K562 (cell line): ENCODE results near the gene MEF2C. TPM values are rescaled to one million over a fixed set of nuclear protein-coding genes. Genes with fewer than 3 reads are reported as not detected.

Experiments
- ATAC-seq: fragments of 200-7000 bp; cut with Tn5 transposase; 3 replicates; pipeline ENCODE4 v1.9.1; 2020; ENCODE audit warnings: moderate library complexity
- BruUV-seq: library from RNA; stranded (reverse); fragments of 400-500 nt; replicated peaks from 2 replicates; lab custom pipeline; 2021; lab: Mats Ljungman, UMichigan
- CTCF ChIA-PET: fragments of 300-600 bp; formaldehyde crosslinking; extraction: SDS; loops from one replicate; lab custom pipeline; 2021; ENCODE audit warnings: low intra/inter-chr PET ratio; lab: Yijun Ruan, JAX
- POLR2A ChIA-PET: fragments of 300-600, 350-650 bp; sonication (Branson Sonifier 250); formaldehyde crosslinking; extraction: SDS; loops from one replicate; lab custom pipeline; 2021; ENCODE audit warnings: antibody characterized with exemption, inconsistent platforms; lab: Yijun Ruan, JAX
- DNase-seq, 4 experiments: peaks; one replicate each; pipeline versions ENCODE4 v3.0.0 to v3.0.0-alpha.2; 2011 to 2018; ENCODE audit warnings: low spot score in 3 of 4, mixed read lengths in 3 of 4; ENCODE audit errors: extremely low read depth in 1 of 4
- FAIRE-seq: peaks from 2 replicates; lab custom pipeline; 2011; peaks lifted over from hg19 to GRCh38; lab: Jason Lieb, UNC
- H2AFZ ChIP-seq: 2 replicates; pipeline ENCODE4 v1.6.0; 2011; ENCODE audit warnings: low read depth, low read length, control low read depth, inconsistent platforms
- H3K27ac ChIP-seq: fragments of 200-600 bp; 3 replicates; pipeline ENCODE4 v1.8.0; 2011; ENCODE audit warnings: low read depth, mild to moderate bottlenecking, control low read depth, inconsistent platforms, low read length, moderate library complexity, mixed read lengths; ENCODE audit errors: extremely low read depth
- H3K27me3 ChIP-seq, 2 experiments: fragments of 300-600 bp in 1 of 2; 2 replicates in 1 of 2; 3 replicates in 1 of 2; pipeline versions ENCODE4 v1.6.0 to v1.8.0; 2011; ENCODE audit warnings: inconsistent platforms in 2 of 2, low read length in 2 of 2, mild to moderate bottlenecking in 1 of 2, mixed read lengths in 1 of 2, moderate library complexity in 1 of 2; ENCODE audit not compliant: control insufficient read depth in 2 of 2, insufficient read depth in 2 of 2
- H3K36me3 ChIP-seq: fragments of 300-600 bp; 3 replicates; pipeline ENCODE4 v1.8.0; 2011; ENCODE audit warnings: mild to moderate bottlenecking, low read length, inconsistent platforms; ENCODE audit not compliant: control insufficient read depth, insufficient read depth
- H3K4me1 ChIP-seq, 2 experiments: fragments of 200-600 bp in 1 of 2; replicated peaks in 1 of 2; 2 replicates in 1 of 2; 3 replicates in 1 of 2; pipeline versions ENCODE4 v1.5.1 to v1.8.0; 2011; ENCODE audit warnings: inconsistent platforms in 2 of 2, low read length in 2 of 2, mild to moderate bottlenecking in 1 of 2, mixed read lengths in 1 of 2, moderate library complexity in 1 of 2; ENCODE audit not compliant: control insufficient read depth in 2 of 2, insufficient read depth in 2 of 2
- H3K4me2 ChIP-seq: 2 replicates; pipeline ENCODE4 v1.6.1; 2011; ENCODE audit warnings: low read length, control low read depth, inconsistent platforms, mixed read lengths; ENCODE audit not compliant: insufficient read depth
- H3K4me3 ChIP-seq: fragments of 200-600 bp; sonication (generic), shearing (Covaris generic); 2 replicates; pipeline ENCODE4 v1.5.1; 2016; ENCODE audit warnings: control low read depth, inconsistent platforms
- H3K79me2 ChIP-seq: fragments of 200-600 bp; 3 replicates; pipeline ENCODE4 v1.8.0; 2011; ENCODE audit warnings: low read length, inconsistent platforms; ENCODE audit not compliant: control insufficient read depth, insufficient read depth
- H3K9ac ChIP-seq, 2 experiments: 2 replicates each; pipeline versions ENCODE4 v1.6.0 to v1.6.1; 2011; ENCODE audit warnings: low read depth in 2 of 2, low read length in 2 of 2, control low read depth in 1 of 2, inconsistent platforms in 1 of 2, mild to moderate bottlenecking in 1 of 2, mixed read lengths in 1 of 2; ENCODE audit not compliant: insufficient read depth in 1 of 2
- H3K9me1 ChIP-seq: one replicate; pipeline ENCODE4 v1.6.0; 2011; ENCODE audit warnings: inconsistent platforms, mild to moderate bottlenecking, low read length, moderate library complexity; ENCODE audit not compliant: control insufficient read depth, insufficient read depth
- H3K9me3 ChIP-seq: replicated peaks from 2 replicates; pipeline ENCODE4 v1.5.1; 2011; ENCODE audit warnings: low read depth, low read length, inconsistent platforms; ENCODE audit not compliant: control insufficient read depth, insufficient read depth
- H4K20me1 ChIP-seq: replicated peaks from 2 replicates; pipeline ENCODE4 v1.6.1; 2011; ENCODE audit warnings: low read length, inconsistent platforms, mixed read lengths; ENCODE audit not compliant: control insufficient read depth, insufficient read depth
- HDAC8 ChIP-seq: fragments of 450-650 bp; IDR thresholded peaks from 2 replicates; pipeline ENCODE4 v1.6.1; 2016; ENCODE audit warnings: mild to moderate bottlenecking, missing genetic modification characterization, moderate library complexity, missing compliant biosample characterization
- TEAD4 ChIP-seq, 2 experiments: sonication (generic) in 1 of 2; formaldehyde crosslinking in 1 of 2; IDR thresholded peaks; 2 replicates each; pipeline versions ENCODE4 v1.6.1 to v1.8.0; 2012 to 2022; ENCODE audit warnings: borderline replicate concordance in 1 of 2, inconsistent platforms in 1 of 2, low read length in 1 of 2, mild to moderate bottlenecking in 1 of 2, missing genetic modification reagents in 1 of 2
- TRIM24 ChIP-seq, 2 experiments: fragments of 450-650 bp; IDR thresholded peaks; 2 replicates each; pipeline ENCODE4 v1.6.1; 2016
- ZBTB40 ChIP-seq, 2 experiments: fragments of 450-650 bp in 1 of 2; sonication (generic) in 1 of 2; formaldehyde crosslinking in 1 of 2; IDR thresholded peaks; 2 replicates each; pipeline versions ENCODE4 v1.7.1 to v1.9.0; 2016 to 2022; ENCODE audit warnings: inconsistent platforms in 1 of 2, mild to moderate bottlenecking in 1 of 2, missing genetic modification reagents in 1 of 2
- ZMIZ1 ChIP-seq, 2 experiments: fragments of 150-350 bp in 1 of 2; IDR thresholded peaks; 2 replicates each; pipeline ENCODE4 v1.6.1; 2012 to 2016; ENCODE audit warnings: low read depth in 2 of 2, low read length in 2 of 2, mild to moderate bottlenecking in 1 of 2, moderate library complexity in 1 of 2
- ZNF511 ChIP-seq: sonication (generic); formaldehyde crosslinking; IDR thresholded peaks from 2 replicates; pipeline ENCODE4 v1.8.0; 2022; ENCODE audit warnings: mild to moderate bottlenecking, missing genetic modification reagents
- ZNF778 ChIP-seq: fragments of 450-650 bp; formaldehyde crosslinking; IDR thresholded peaks from 2 replicates; pipeline ENCODE4 v1.4.0; 2020; ENCODE audit warnings: mild to moderate bottlenecking, moderate library complexity
- WGBS: fragments of 100-300 bp; shearing (Covaris generic); methylation state at CpG from one replicate; pipeline ENCODE4 v1.1.6; 2016; ENCODE audit warnings: low coverage, mixed read lengths; ENCODE audit not compliant: insufficient coverage; ENCODE audit errors: missing lambda C conversion rate; 5-methylcytosine and 5-hydroxymethylcytosine counted together
- in situ Hi-C: fragments of 300-500 bp; cut with MboI; formaldehyde crosslinking; loops from 4 replicates; pipeline ENCODE4 v1.15.0; 2018; ENCODE audit warnings: inconsistent platforms, mixed read lengths
- intact Hi-C: fragments of 100-400 bp; cut with micrococcal nuclease; formaldehyde crosslinking; loops from 2 replicates; pipeline ENCODE4 v1.14.2; 2022
- polyA plus RNA-seq, 8 experiments: library from polyadenylated mRNA; depleted of rRNA in 4 of 8; stranded (reverse) in 5 of 8; unstranded in 3 of 8; fragments of >200 nt; fragmentation: Nextera tagmentation in 2 of 8; fragmentation: Illumina TruSeq in 1 of 8; extraction: Ambion mirVana in 2 of 8; extraction: Trizol in 1 of 8; gene quantifications; 2 replicates each; pipeline versions ENCODE4 v1.2.1 to v1.2.3, GENCODE V29; 2011 to 2014; ENCODE audit warnings: inconsistent platforms in 1 of 8, missing spikeins in 1 of 8
- total RNA-seq, 7 experiments: library from RNA; depleted of rRNA in 6 of 7; stranded (reverse); fragments of >200 nt in 6 of 7; fragmentation: Illumina TruSeq in 2 of 7; extraction: Trizol in 2 of 7; gene quantifications; 2 replicates each; pipeline versions ENCODE4 v1.2.1 to v1.2.3, GENCODE V29; 2011 to 2021; ENCODE audit warnings: low replicate concordance in 1 of 7

The MEF2C gene
- total and polyA plus RNA-seq, 9 of the 15 experiments (the other 6 are each of a cell fraction or from before 2014, with no cell fraction given) = 25.1 to 67.8 (median 58.3) TPM

GRCh38 chr5:88698290-88698689 is 184.7 kb downstream of the MEF2C start:
- H3K9me1 ChIP-seq = no peaks in the 10 kb centered on the region
- ATAC-seq (no peak), FAIRE-seq (no peak), DNase-seq (no peak)
- H3K4me1 ChIP-seq = no peaks in the 10 kb centered on the region
- ChIA-PET POLR2A (interaction anchor here (1.5 kb wide), 1 partner anchor 16 kb away, joined by 3 read pairs; no protein-coding TSS in a partner anchor), CTCF (no interaction called here)
- in situ Hi-C loops = no loop called here
- 0% methylated on average over 1 of the region's 1 CpG for WGBS
- no peak overlapping the region for H2AFZ ChIP-seq
- no peaks in the 10 kb centered on the region for H3K79me2 ChIP-seq
- intact Hi-C loops = loop anchor here (10.0 kb wide), 1 partner anchor 1283 kb away; the partner anchor contains the start of gene CCNH
- H3K27me3 ChIP-seq = peaks cover 13 to 20% of the 10 kb centered on the region in 2 experiments; a peak in 4 of 5 replicates
- no peak overlapping the region for H3K4me2 ChIP-seq
- no peak overlapping the region for H3K4me3 ChIP-seq
- no peak overlapping the region for H3K9ac ChIP-seq
- H4K20me1 ChIP-seq = no peaks in the 10 kb centered on the region
- H3K27ac ChIP-seq = no peak overlapping the region
- no TSS peak for BruUV-seq
- H3K36me3 ChIP-seq = no peaks in the 10 kb centered on the region
- H3K9me3 ChIP-seq = no peaks in the 10 kb centered on the region
- no peak for TF ChIP-seq ZMIZ1 (IDR thresholded peaks at IDR 0.05; ENCODE audit: low read depth in 2 of 2, low read length in 2 of 2)
- no peak for TF ChIP-seq ZNF511
- TF ChIP-seq HDAC8 (tag) = no peak
- TF ChIP-seq ZNF778 = no peak
- TF ChIP-seq TEAD4 (IDR thresholded peaks at IDR 0.05; ENCODE audit: low read length) = no peak
- TF ChIP-seq TEAD4 (CRISPR knock-in tag; IDR thresholded peaks at IDR 0.05; ENCODE audit: borderline replicate concordance) = no peak
- TF ChIP-seq ZBTB40 (IDR thresholded peaks at IDR 0.05) = no peak
- no peak for TF ChIP-seq ZBTB40 (CRISPR knock-in tag; IDR thresholded peaks at IDR 0.05)
- TF ChIP-seq TRIM24 (IDR thresholded peaks at IDR 0.05) = no peak
